ENCODE results near the gene VANGL2. TPM values are rescaled to one million over a fixed set of nuclear protein-coding genes. Genes with fewer than 3 reads are reported as not detected.

VANGL2 gene
- total and polyA plus RNA-seq, 9 of the 15 experiments (the other 6 are each of a cell fraction or from before 2014, with no cell fraction given): 0.28 to 4.0 (median 0.98) TPM

GRCh38 chr1:160400646-160401486 is 502 bp downstream of the VANGL2 start (continued):
- TF ChIP-seq ZBTB7A (IDR thresholded peaks at IDR 0.05; ENCODE audit: borderline replicate concordance, control insufficient read depth, low read depth, low read length): peak; percentile 47; the same call in 1 of the 2 replicates
- peak; percentile 36; the same call in 1 of the 2 replicates for TF ChIP-seq ZNF512 (tag; IDR thresholded peaks at IDR 0.05)
- TF ChIP-seq NR4A1 (CRISPR knock-in tag; IDR thresholded peaks at IDR 0.05): no peak
- TF ChIP-seq NR4A1 (tag; IDR thresholded peaks at IDR 0.05): no peak
- TF ChIP-seq HEY1 (CRISPR knock-in tag; IDR thresholded peaks at IDR 0.05; ENCODE audit: borderline replicate concordance): no peak
- no peak for TF ChIP-seq EWSR1 (IDR thresholded peaks at IDR 0.05; ENCODE audit: borderline replicate concordance, low read depth, partially characterized antibody)
- TF ChIP-seq SLC30A9 (CRISPR knock-in tag; IDR thresholded peaks at IDR 0.05): no peak
- no peak for TF ChIP-seq HBP1 (CRISPR knock-in tag; IDR thresholded peaks at IDR 0.05)
- TF ChIP-seq LCOR (CRISPR knock-in tag; IDR thresholded peaks at IDR 0.05): no peak
- no peak for TF ChIP-seq SP1 (CRISPR knock-in tag; IDR thresholded peaks at IDR 0.05)
- no peak for TF ChIP-seq CTCFL (IDR thresholded peaks at IDR 0.05; ENCODE audit: borderline replicate concordance, insufficient read depth, low read depth, low read length, poor library complexity, severe bottlenecking)
- no peak for TF ChIP-seq RERE (CRISPR knock-in tag; IDR thresholded peaks at IDR 0.05; ENCODE audit: borderline replicate concordance)

Data from K562 (cell line).